Measurements from ENCODE around the gene IYD. TPM values are rescaled to one million over a fixed set of nuclear protein-coding genes. Genes with fewer than 3 reads are reported as not detected.

The IYD gene
- total RNA-seq, 1 experiment from 2014 or later, result not detected

GRCh38 chr6:150354754-150355571, 13.8 kb upstream of the IYD start:
- TF ChIP-seq CTCF (IDR thresholded peaks at IDR 0.05; ENCODE audit: unreplicated experiment), result no peak
- POLR2A ChIA-PET, result no interaction called here
- DNase-seq (ENCODE audit: unreplicated experiment), result no peak
- Mint-ChIP-seq H3K4me3 (ENCODE audit: unreplicated experiment) (no peak overlapping the region), H3K27me3 (ENCODE audit: insufficient read depth, unreplicated experiment) (no peaks in the 10 kb centered on the region), H3K27ac (ENCODE audit: low read depth, unreplicated experiment) (no peak overlapping the region), H3K4me1 (ENCODE audit: insufficient read depth, unreplicated experiment) (peaks cover 8% of the 10 kb centered on the region), H3K9me3 (ENCODE audit: unreplicated experiment) (no peaks in the 10 kb centered on the region), H3K36me3 (ENCODE audit: insufficient read depth, unreplicated experiment) (no peaks in the 10 kb centered on the region)
- intact Hi-C loops (cut with micrococcal nuclease), result no loop called here
- BruUV-seq (replicated peaks), result no TSS peak
- CTCF ChIA-PET, result interaction anchor here (0.7 kb wide), 1 partner anchor 272 kb away, joined by 3 read pairs; no protein-coding TSS in a partner anchor

- Mint-ChIP-seq H3K9me3 (ENCODE audit: unreplicated experiment) (no peaks in the 10 kb centered on the region), H3K4me1 (ENCODE audit: insufficient read depth, unreplicated experiment) (peaks cover 8% of the 10 kb centered on the region), H3K27ac (ENCODE audit: low read depth, unreplicated experiment) (no peak overlapping the region), H3K4me3 (ENCODE audit: unreplicated experiment) (no peak overlapping the region), H3K27me3 (ENCODE audit: insufficient read depth, unreplicated experiment) (no peaks in the 10 kb centered on the region), H3K36me3 (ENCODE audit: insufficient read depth, unreplicated experiment) (no peaks in the 10 kb centered on the region)
- BruUV-seq (replicated peaks), result no TSS peak
- CTCF ChIA-PET, result interaction anchor here (0.5 to 0.6 kb wide), 2 partner anchors 99 to 457 kb away, joined by 3 read pairs; no protein-coding TSS in a partner anchor
- TF ChIP-seq CTCF (IDR thresholded peaks at IDR 0.05; ENCODE audit: unreplicated experiment), result no peak
- intact Hi-C loops (cut with micrococcal nuclease), result no loop called here
- POLR2A ChIA-PET, result no interaction called here
- no peak for DNase-seq (ENCODE audit: unreplicated experiment)
Observed at GRCh38 chr6:150355932-150356331, 12.9 kb upstream of the IYD start.

GRCh38 chr6:150361876-150362275, 6.9 kb upstream of the IYD start:
- Mint-ChIP-seq H3K9me3 (ENCODE audit: unreplicated experiment) (no peaks in the 10 kb centered on the region), H3K4me3 (ENCODE audit: unreplicated experiment) (no peak overlapping the region), H3K36me3 (ENCODE audit: insufficient read depth, unreplicated experiment) (no peaks in the 10 kb centered on the region), H3K4me1 (ENCODE audit: insufficient read depth, unreplicated experiment) (no peaks in the 10 kb centered on the region), H3K27ac (ENCODE audit: low read depth, unreplicated experiment) (no peak overlapping the region), H3K27me3 (ENCODE audit: insufficient read depth, unreplicated experiment) (no peaks in the 10 kb centered on the region)
- DNase-seq (ENCODE audit: unreplicated experiment), result no peak
- intact Hi-C loops (cut with micrococcal nuclease), result no loop called here
- ChIA-PET POLR2A (no interaction called here), CTCF (interaction anchor here (0.6 to 1.9 kb wide), 3 partner anchors 34 to 608 kb away, joined by 3 to 5 read pairs (median 4); no protein-coding TSS in a partner anchor)
- no TSS peak for BruUV-seq (replicated peaks)
- no peak for TF ChIP-seq CTCF (IDR thresholded peaks at IDR 0.05; ENCODE audit: unreplicated experiment)

GRCh38 chr6:150363733-150364132, 5.1 kb upstream of the IYD start:
- Mint-ChIP-seq H3K36me3 (ENCODE audit: insufficient read depth, unreplicated experiment) (no peaks in the 10 kb centered on the region), H3K4me3 (ENCODE audit: unreplicated experiment) (no peak overlapping the region), H3K27me3 (ENCODE audit: insufficient read depth, unreplicated experiment) (no peaks in the 10 kb centered on the region), H3K9me3 (ENCODE audit: unreplicated experiment) (no peaks in the 10 kb centered on the region), H3K4me1 (ENCODE audit: insufficient read depth, unreplicated experiment) (no peaks in the 10 kb centered on the region), H3K27ac (ENCODE audit: low read depth, unreplicated experiment) (no peak overlapping the region)
- no peak for DNase-seq (ENCODE audit: unreplicated experiment)
- ChIA-PET CTCF (interaction anchor here (0.6 to 1.3 kb wide), 3 partner anchors 13 to 87 kb away, joined by 3 to 7 read pairs (median 3); no protein-coding TSS in a partner anchor), POLR2A (interaction anchor here (0.5 to 1.6 kb wide), 5 partner anchors 9 to 1354 kb away, joined by 3 to 7 read pairs (median 4); no protein-coding TSS in a partner anchor)
- no TSS peak for BruUV-seq (replicated peaks)
- TF ChIP-seq CTCF (IDR thresholded peaks at IDR 0.05; ENCODE audit: unreplicated experiment), result no peak
- intact Hi-C loops (cut with micrococcal nuclease), result no loop called here

Data from MCF 10A (cell line).